CD14-positive monocyte (primary cell): ENCODE measurements around the gene IER5. TPM values are rescaled to one million over a fixed set of nuclear protein-coding genes. Genes with fewer than 3 reads are reported as not detected.

Experiments
- DNase-seq, 3 donors: peaks; one replicate each; pipeline ENCODE4 v3.0.0-alpha.2; 2011 to 2022
- H2AFZ ChIP-seq: 2 replicates; pipeline ENCODE4 v1.6.0; 2012; ENCODE audit warnings: mild to moderate bottlenecking, low read depth, low read length, inconsistent platforms; ENCODE audit not compliant: insufficient read depth, poor library complexity, severe bottlenecking
- H3K27ac ChIP-seq, 2 donors: 1 replicate in 1 of 2; 2 replicates in 1 of 2; pipeline ENCODE4 v1.5.1; 2012 to 2013; ENCODE audit warnings: low read length in 2 of 2, control low read depth in 1 of 2, inconsistent platforms in 1 of 2, low read depth in 1 of 2, mild to moderate bottlenecking in 1 of 2
- H3K27me3 ChIP-seq, 2 donors: one replicate each; pipeline versions ENCODE4 v1.6.0 to v1.6.1; 2011 to 2013; ENCODE audit warnings: low read length in 2 of 2; ENCODE audit not compliant: control insufficient read depth in 2 of 2, insufficient read depth in 2 of 2
- H3K36me3 ChIP-seq, 2 donors: replicated peaks in 1 of 2; 1 replicate in 1 of 2; 2 replicates in 1 of 2; pipeline versions ENCODE4 v1.5.1 to v1.6.1; 2012 to 2013; ENCODE audit warnings: low read length in 2 of 2, control low read depth in 1 of 2, inconsistent platforms in 1 of 2, mild to moderate bottlenecking in 1 of 2; ENCODE audit not compliant: insufficient read depth in 2 of 2, control insufficient read depth in 1 of 2
- H3K4me1 ChIP-seq, 2 donors: 1 replicate in 1 of 2; 2 replicates in 1 of 2; pipeline versions ENCODE4 v1.5.1 to v1.6.1; 2012 to 2013; ENCODE audit warnings: low read length in 2 of 2, control low read depth in 1 of 2, inconsistent platforms in 1 of 2, mild to moderate bottlenecking in 1 of 2, moderate library complexity in 1 of 2; ENCODE audit not compliant: insufficient read depth in 2 of 2, control insufficient read depth in 1 of 2
- H3K4me2 ChIP-seq: replicated peaks from 2 replicates; pipeline ENCODE3; 2012; ENCODE audit warnings: low read length, moderate library complexity, mild to moderate bottlenecking; ENCODE audit not compliant: poor library complexity, severe bottlenecking; ENCODE audit errors: extremely low read depth
- H3K4me3 ChIP-seq, 3 experiments: fragments of 200-600 bp in 1 of 3; sonication (generic) in 1 of 3; replicated peaks in 1 of 3; 1 replicate in 2 of 3; 2 replicates in 1 of 3; pipeline ENCODE4 v1.5.1; 2011 to 2013; ENCODE audit warnings: low read length in 3 of 3, mild to moderate bottlenecking in 3 of 3, control low read depth in 2 of 3, low read depth in 2 of 3, inconsistent platforms in 1 of 3, moderate library complexity in 1 of 3
- H3K79me2 ChIP-seq: 2 replicates; pipeline ENCODE4 v1.6.0; 2012; ENCODE audit warnings: mild to moderate bottlenecking, control low read depth, inconsistent platforms, low read length, moderate library complexity; ENCODE audit not compliant: insufficient read depth
- H3K9ac ChIP-seq: 2 replicates; pipeline ENCODE4 v1.6.0; 2017; ENCODE audit warnings: low read length, mild to moderate bottlenecking; ENCODE audit not compliant: insufficient read depth, poor library complexity, severe bottlenecking
- H3K9me3 ChIP-seq, 2 donors: replicated peaks in 1 of 2; 1 replicate in 1 of 2; 2 replicates in 1 of 2; pipeline versions ENCODE4 v1.5.1 to v1.6.1; 2012 to 2013; ENCODE audit warnings: low read length in 2 of 2, control low read depth in 1 of 2; ENCODE audit not compliant: control insufficient read depth in 1 of 2, insufficient read depth in 1 of 2
- H4K20me1 ChIP-seq: 2 replicates; pipeline ENCODE4 v1.6.0; 2012; ENCODE audit warnings: mild to moderate bottlenecking, low read length, control low read depth, moderate library complexity; ENCODE audit not compliant: insufficient read depth
- H3K27ac Mint-ChIP-seq, 7 donors: one replicate each; pipeline ENCODE4 v1.8.0; 2020; ENCODE audit warnings: mild to moderate bottlenecking in 7 of 7, mixed read lengths in 7 of 7, moderate library complexity in 6 of 7, inconsistent platforms in 2 of 7
- H3K27me3 Mint-ChIP-seq, 3 donors: one replicate each; pipeline ENCODE4 v1.8.0; 2021 to 2022; ENCODE audit warnings: low read depth in 3 of 3, mild to moderate bottlenecking in 3 of 3, mixed read lengths in 3 of 3, moderate library complexity in 3 of 3, inconsistent platforms in 1 of 3
- H3K36me3 Mint-ChIP-seq, 2 donors: one replicate each; pipeline ENCODE4 v1.8.0; 2020; ENCODE audit warnings: mixed read lengths in 2 of 2, inconsistent platforms in 1 of 2, mild to moderate bottlenecking in 1 of 2
- H3K4me1 Mint-ChIP-seq: one replicate; pipeline ENCODE4 v1.8.0; 2020; ENCODE audit warnings: mild to moderate bottlenecking, mixed read lengths
- H3K4me3 Mint-ChIP-seq, 2 donors: one replicate each; pipeline ENCODE4 v1.8.0; 2020; ENCODE audit warnings: mild to moderate bottlenecking in 2 of 2, mixed read lengths in 2 of 2, moderate library complexity in 1 of 2
- H3K9me3 Mint-ChIP-seq, 7 donors: one replicate each; pipeline ENCODE4 v1.8.0; 2020 to 2022; ENCODE audit warnings: mixed read lengths in 7 of 7, mild to moderate bottlenecking in 6 of 7, moderate library complexity in 6 of 7, inconsistent platforms in 2 of 7
- CTCF ChIP-seq: fragments of 200-600 bp; IDR thresholded peaks from one replicate; pipeline ENCODE4 v1.8.0; 2022; ENCODE audit warnings: antibody characterized with exemption, mild to moderate bottlenecking
- WGBS: methylation state at CpG from one replicate; pipeline ENCODE4 v1.1.5; 2013; ENCODE audit warnings: missing lambda C conversion rate; ENCODE audit not compliant: insufficient coverage; 5-methylcytosine and 5-hydroxymethylcytosine counted together
- intact Hi-C, 2 donors: fragments of 100-400 bp; cut with micrococcal nuclease; formaldehyde crosslinking; loops; one replicate each; pipeline versions ENCODE4 v1.15.0 to v1.15.1; 2023
- polyA plus RNA-seq, 3 donors: library from polyadenylated mRNA; depleted of rRNA in 1 of 3; unstranded in 2 of 3; stranded (reverse) in 1 of 3; fragments of 300-500 nt in 2 of 3; fragments of >200 nt in 1 of 3; fragmentation: Illumina TruSeq in 2 of 3; gene quantifications; 1 replicate in 2 of 3; 2 replicates in 1 of 3; pipeline ENCODE4 v1.2.3, GENCODE V29; 2012 to 2021

The IER5 gene
- polyA plus RNA-seq, 3 donors, result 13.7 to 110 (median 29.0) TPM

DNA sequence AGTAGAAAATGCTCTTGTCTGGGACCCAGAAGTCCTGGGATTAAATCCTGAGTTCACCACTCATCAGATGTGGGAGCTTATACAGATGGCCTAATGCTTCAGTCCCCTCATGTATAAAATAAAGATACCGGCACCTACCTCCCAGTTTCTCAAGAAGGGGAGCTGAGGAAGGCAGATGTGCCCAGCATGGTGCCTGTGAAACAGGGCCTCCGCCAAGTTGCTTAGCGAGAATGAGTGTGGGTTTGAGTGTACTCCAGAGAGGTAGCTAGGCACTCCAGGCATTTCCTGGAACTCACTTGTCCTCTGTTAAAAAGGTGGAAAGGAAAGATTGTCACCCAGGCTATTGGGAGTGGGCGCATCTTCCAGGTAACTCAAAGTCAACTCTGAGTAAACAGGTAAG is 37.8 kb downstream of the IER5 start:
- Mint-ChIP-seq H3K36me3 (peaks cover 0 to 2% of the 10 kb centered on the region in 2 donors), H3K9me3 (no peaks in the 10 kb centered on the region), H3K4me1 (peaks cover 74% of the 10 kb centered on the region), H3K4me3 (no peak overlapping the region), H3K27ac (peak overlapping the region in 1 of 7 donors; percentile 26), H3K27me3 (peaks cover 0 to 2% (median 0%) of the 10 kb centered on the region in 3 donors)
- Histone ChIP-seq H2AFZ (no peak overlapping the region), H3K4me1 (peaks cover 72 to 84% of the 10 kb centered on the region in 2 donors), H3K4me3 (no peak overlapping the region), H3K36me3 (no peaks in the 10 kb centered on the region), H3K9me3 (no peaks in the 10 kb centered on the region), H4K20me1 (no peaks in the 10 kb centered on the region), H3K27ac (no peak overlapping the region), H3K27me3 (no peaks in the 10 kb centered on the region), H3K79me2 (no peaks in the 10 kb centered on the region), H3K4me2 (no peak overlapping the region), H3K9ac (no peak overlapping the region)
- WGBS, result 64% methylated on average over 3 of the region's 4 CpGs
- intact Hi-C loops, result no loop called here
- no peak for DNase-seq
- TF ChIP-seq CTCF, result no peak

DNA sequence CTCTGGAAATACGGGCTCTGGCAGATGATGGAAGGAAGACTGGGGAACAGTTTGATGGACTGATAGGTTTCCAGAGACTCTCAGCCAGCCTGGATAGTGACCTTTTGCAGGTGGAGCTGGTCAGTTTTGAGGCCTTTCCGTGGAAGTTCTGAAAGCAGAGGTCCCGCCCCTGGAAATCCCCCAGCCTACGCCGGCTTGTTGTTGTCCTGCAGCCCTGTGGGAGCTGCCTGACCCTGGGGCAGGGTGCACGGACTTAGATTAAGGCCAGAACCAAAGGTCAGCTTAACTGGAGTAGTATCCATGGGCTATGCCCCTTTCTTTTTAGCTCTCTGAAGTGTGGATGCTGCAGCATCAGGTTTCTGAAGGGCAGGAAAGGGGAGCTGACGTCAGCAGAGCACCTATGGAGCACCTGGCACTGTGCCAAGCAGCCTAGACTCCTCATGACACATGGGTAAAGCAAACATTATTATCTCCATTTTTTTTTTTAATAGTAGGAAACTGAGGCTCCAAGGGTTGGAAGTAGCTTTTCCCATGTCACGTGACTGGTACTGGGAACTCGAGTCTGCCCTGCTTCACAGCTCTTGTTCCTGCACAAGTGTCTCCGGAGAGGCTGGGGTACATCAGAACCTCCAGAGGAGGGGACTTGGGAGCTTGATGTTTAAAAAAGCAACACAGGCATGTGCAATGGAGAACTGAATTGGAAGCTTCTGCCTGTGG is 38.5 kb downstream of the IER5 start:
- DNase-seq, result no peak
- peaks cover 82% of the 10 kb centered on the region for H3K4me1 Mint-ChIP-seq
- H3K36me3 Mint-ChIP-seq, result peaks cover 0 to 2% of the 10 kb centered on the region in 2 donors
- H3K36me3 ChIP-seq, result no peaks in the 10 kb centered on the region
- H3K79me2 ChIP-seq, result no peaks in the 10 kb centered on the region
- H3K4me1 ChIP-seq, result peaks cover 79 to 91% of the 10 kb centered on the region in 2 donors
- no peak overlapping the region for H3K4me3 Mint-ChIP-seq
- H3K9ac ChIP-seq, result no peak overlapping the region
- H3K9me3 Mint-ChIP-seq, result no peaks in the 10 kb centered on the region
- no peak overlapping the region for H3K4me2 ChIP-seq
- peak overlapping the region in 4 of 7 donors; percentile 26 to 84 (median 46) for H3K27ac Mint-ChIP-seq
- TF ChIP-seq CTCF, result no peak
- WGBS, result 90% methylated on average over 8 of the region's 10 CpGs
- H3K4me3 ChIP-seq, result no peak overlapping the region
- no peak overlapping the region for H3K27ac ChIP-seq
- no peak overlapping the region for H2AFZ ChIP-seq
- H3K27me3 ChIP-seq, result no peaks in the 10 kb centered on the region
- H3K27me3 Mint-ChIP-seq, result peaks cover 0 to 2% (median 0%) of the 10 kb centered on the region in 3 donors
- no peaks in the 10 kb centered on the region for H3K9me3 ChIP-seq
- intact Hi-C loops, result no loop called here
- H4K20me1 ChIP-seq, result no peaks in the 10 kb centered on the region
